ENCODE measurements around the gene CDNF. TPM values are rescaled to one million over a fixed set of nuclear protein-coding genes. Genes with fewer than 3 reads are reported as not detected.

The CDNF gene
- total RNA-seq, 1 experiment from 2014 or later: 1.2 TPM

DNA sequence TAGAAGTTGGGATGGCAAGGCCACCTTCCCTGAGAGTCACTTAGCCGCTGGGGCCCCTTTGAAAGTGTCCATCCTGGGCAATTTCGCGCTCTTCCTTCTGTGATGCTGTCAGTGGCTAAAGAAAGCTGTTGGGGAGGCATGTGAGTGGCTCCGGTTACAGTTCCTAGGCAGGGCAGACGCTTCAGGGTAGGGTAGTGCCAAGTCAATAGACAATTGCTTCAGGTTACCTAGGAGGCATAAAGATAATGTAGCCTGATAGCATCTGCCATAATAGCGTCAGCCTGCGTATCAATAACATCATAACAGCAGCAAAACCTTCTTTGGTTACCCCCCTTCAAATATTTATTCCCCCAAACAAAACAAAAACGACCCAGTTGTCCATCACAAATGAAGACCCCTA lies 63.0 kb downstream of the CDNF start, which contains the start of gene FAM107B:
FAM107B (minus strand) TSS at position 101 of the 400 bp plus-strand sequence. CDS start 234 bp downstream, outside the sequence.
- no peak within 1 kb of the TSS for H3K4me2 ChIP-seq (ENCODE audit: low read length)
- ChIA-PET CTCF (no interaction called here), POLR2A (ENCODE audit: unreplicated experiment) (no interaction called here)
- H3F3A ChIP-seq (ENCODE audit: low read length, unreplicated experiment): no peaks in the 10 kb centered on the region
- peaks cover 18% of the 10 kb centered on the region for H3K4me1 ChIP-seq (ENCODE audit: insufficient read depth, low read length)
- H2AFZ ChIP-seq (ENCODE audit: low read length): no peak within 1 kb of the TSS
- H3K27ac ChIP-seq (ENCODE audit: low read length): no peak within 1 kb of the TSS
- no peaks in the 10 kb centered on the region for H4K20me1 ChIP-seq (ENCODE audit: low read length)
- intact Hi-C loops (cut with micrococcal nuclease): loop anchor here (5.0 kb wide), 1 partner anchor 102 kb away; no protein-coding TSS in a partner anchor
- H3K4me3 ChIP-seq (ENCODE audit: low read length): no peak within 1 kb of the TSS
- no peaks in the 10 kb centered on the region for H3K79me2 ChIP-seq (ENCODE audit: low read length)
- H3K36me3 ChIP-seq (ENCODE audit: low read depth, low read length): no peaks in the 10 kb centered on the region
- H3K27me3 ChIP-seq (ENCODE audit: low read length): no peaks in the 10 kb centered on the region
- no peak within 1 kb of the TSS for H3K9ac ChIP-seq (ENCODE audit: low read length)
- DNase-seq (no peak), ATAC-seq (no peak)
- no TSS peak for BruUV-seq (replicated peaks)
- TF ChIP-seq EZH2 (IDR thresholded peaks at IDR 0.05; ENCODE audit: low read length, unreplicated experiment) (no peak), EZH2phosphoT487 (IDR thresholded peaks at IDR 0.05; ENCODE audit: borderline replicate concordance, low read length) (no peak)
- TF ChIP-seq, protein P1, sequence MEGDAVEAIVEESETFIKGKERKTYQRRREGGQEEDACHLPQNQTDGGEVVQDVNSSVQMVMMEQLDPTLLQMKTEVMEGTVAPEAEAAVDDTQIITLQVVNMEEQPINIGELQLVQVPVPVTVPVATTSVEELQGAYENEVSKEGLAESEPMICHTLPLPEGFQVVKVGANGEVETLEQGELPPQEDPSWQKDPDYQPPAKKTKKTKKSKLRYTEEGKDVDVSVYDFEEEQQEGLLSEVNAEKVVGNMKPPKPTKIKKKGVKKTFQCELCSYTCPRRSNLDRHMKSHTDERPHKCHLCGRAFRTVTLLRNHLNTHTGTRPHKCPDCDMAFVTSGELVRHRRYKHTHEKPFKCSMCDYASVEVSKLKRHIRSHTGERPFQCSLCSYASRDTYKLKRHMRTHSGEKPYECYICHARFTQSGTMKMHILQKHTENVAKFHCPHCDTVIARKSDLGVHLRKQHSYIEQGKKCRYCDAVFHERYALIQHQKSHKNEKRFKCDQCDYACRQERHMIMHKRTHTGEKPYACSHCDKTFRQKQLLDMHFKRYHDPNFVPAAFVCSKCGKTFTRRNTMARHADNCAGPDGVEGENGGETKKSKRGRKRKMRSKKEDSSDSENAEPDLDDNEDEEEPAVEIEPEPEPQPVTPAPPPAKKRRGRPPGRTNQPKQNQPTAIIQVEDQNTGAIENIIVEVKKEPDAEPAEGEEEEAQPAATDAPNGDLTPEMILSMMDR (conservative IDR thresholded peaks at IDR 0.05; ENCODE audit: low read depth, low read length): no peak
- H3K9me2 ChIP-seq (replicated peaks; ENCODE audit: low read length): no peaks in the 10 kb centered on the region
- no peaks in the 10 kb centered on the region for H3K9me3 ChIP-seq (ENCODE audit: low read length)

DNA sequence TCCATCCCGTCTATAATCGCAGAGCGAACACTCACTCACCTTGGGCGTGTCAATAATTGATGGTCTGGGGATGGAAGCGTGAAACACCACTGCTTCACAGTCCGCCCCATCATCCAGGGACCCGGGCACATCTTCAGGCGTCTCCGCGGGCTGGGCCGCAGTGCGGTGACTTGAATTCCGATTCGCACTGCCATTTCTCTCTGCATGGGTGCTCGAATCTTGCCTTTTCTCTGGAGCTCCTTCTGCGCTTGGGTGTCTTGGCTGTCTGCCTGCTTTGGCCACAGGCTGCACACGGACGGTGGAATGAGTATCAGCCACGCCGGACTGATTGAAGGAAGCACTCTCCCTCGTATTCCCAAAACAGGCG lies 63.6 kb downstream of the CDNF start:
- Histone ChIP-seq H3F3A (ENCODE audit: low read length, unreplicated experiment) (no peaks in the 10 kb centered on the region), H3K4me2 (ENCODE audit: low read length) (no peak overlapping the region), H3K27ac (ENCODE audit: low read length) (no peak overlapping the region), H3K9ac (ENCODE audit: low read length) (no peak overlapping the region), H2AFZ (ENCODE audit: low read length) (no peak overlapping the region), H3K79me2 (ENCODE audit: low read length) (no peaks in the 10 kb centered on the region), H3K4me1 (ENCODE audit: insufficient read depth, low read length) (peaks cover 12% of the 10 kb centered on the region), H3K9me2 (replicated peaks; ENCODE audit: low read length) (no peaks in the 10 kb centered on the region), H3K27me3 (ENCODE audit: low read length) (no peaks in the 10 kb centered on the region), H3K36me3 (ENCODE audit: low read depth, low read length) (no peaks in the 10 kb centered on the region), H3K4me3 (ENCODE audit: low read length) (no peak overlapping the region), H4K20me1 (ENCODE audit: low read length) (no peaks in the 10 kb centered on the region), H3K9me3 (ENCODE audit: low read length) (no peaks in the 10 kb centered on the region)
- BruUV-seq (replicated peaks): no TSS peak
- TF ChIP-seq EZH2 (IDR thresholded peaks at IDR 0.05; ENCODE audit: low read length, unreplicated experiment) (no peak), EZH2phosphoT487 (IDR thresholded peaks at IDR 0.05; ENCODE audit: borderline replicate concordance, low read length) (no peak)
- TF ChIP-seq, protein P1 (conservative IDR thresholded peaks at IDR 0.05; ENCODE audit: low read depth, low read length): no peak
- DNase-seq (no peak), ATAC-seq (no peak)
- intact Hi-C loops (cut with micrococcal nuclease): no loop called here
- CTCF ChIA-PET: no interaction called here
- POLR2A ChIA-PET (ENCODE audit: unreplicated experiment): no interaction called here

- no peak overlapping the region for H3K27ac ChIP-seq (ENCODE audit: low read length)
- H3K79me2 ChIP-seq (ENCODE audit: low read length): no peaks in the 10 kb centered on the region
- ATAC-seq (no peak), DNase-seq (no peak)
- ChIA-PET CTCF (no interaction called here), POLR2A (ENCODE audit: unreplicated experiment) (no interaction called here)
- H3K36me3 ChIP-seq (ENCODE audit: low read depth, low read length): no peaks in the 10 kb centered on the region
- peaks cover 7% of the 10 kb centered on the region for H3K4me1 ChIP-seq (ENCODE audit: insufficient read depth, low read length)
- H3K27me3 ChIP-seq (ENCODE audit: low read length): no peaks in the 10 kb centered on the region
- no peak overlapping the region for H3K9ac ChIP-seq (ENCODE audit: low read length)
- TF ChIP-seq, protein P1 (conservative IDR thresholded peaks at IDR 0.05; ENCODE audit: low read depth, low read length): no peak
- TF ChIP-seq EZH2phosphoT487 (IDR thresholded peaks at IDR 0.05; ENCODE audit: borderline replicate concordance, low read length): no peak
- TF ChIP-seq EZH2 (IDR thresholded peaks at IDR 0.05; ENCODE audit: low read length, unreplicated experiment): no peak
- intact Hi-C loops (cut with micrococcal nuclease): no loop called here
- no peaks in the 10 kb centered on the region for H4K20me1 ChIP-seq (ENCODE audit: low read length)
- H3K4me2 ChIP-seq (ENCODE audit: low read length): no peak overlapping the region
- no TSS peak for BruUV-seq (replicated peaks)
- no peaks in the 10 kb centered on the region for H3K9me3 ChIP-seq (ENCODE audit: low read length)
- no peak overlapping the region for H2AFZ ChIP-seq (ENCODE audit: low read length)
- no peaks in the 10 kb centered on the region for H3K9me2 ChIP-seq (replicated peaks; ENCODE audit: low read length)
- no peaks in the 10 kb centered on the region for H3F3A ChIP-seq (ENCODE audit: low read length, unreplicated experiment)
- H3K4me3 ChIP-seq (ENCODE audit: low read length): no peak overlapping the region
Observed at GRCh38 chr10:14773551-14774213, 64.2 kb downstream of the CDNF start.

Data from PC-3 (cell line).